H1 (cell line): ENCODE measurements around the gene CHSY3. TPM values are rescaled to one million over a fixed set of nuclear protein-coding genes. Genes with fewer than 3 reads are reported as not detected.

Experiments used
- CTCF ChIA-PET: fragments of 300-600 bp; sonication (Branson Sonifier 250); formaldehyde crosslinking; loops from one replicate; lab custom pipeline; 2021; ENCODE audit not compliant: partially characterized antibody; lab: Charles Lee
- POLR2A ChIA-PET: fragments of 300-600 bp; sonication (Branson Sonifier 250); formaldehyde crosslinking; loops from one replicate; lab custom pipeline; 2021; ENCODE audit warnings: inconsistent platforms; ENCODE audit not compliant: partially characterized antibody; lab: Charles Lee
- DNase-seq, 2 experiments: peaks; one replicate each; pipeline versions ENCODE4 v3.0.0 to v3.0.0-alpha.2; 2010 to 2022; ENCODE audit warnings: low spot score in 2 of 2, low read depth in 1 of 2, mixed read lengths in 1 of 2
- FAIRE-seq: peaks from 2 replicates; lab custom pipeline; 2011; peaks lifted over from hg19 to GRCh38; lab: Jason Lieb, UNC
- H2AFZ ChIP-seq: 2 replicates; pipeline ENCODE4 v1.8.1; 2012; ENCODE audit warnings: low read length, inconsistent platforms
- H2AK5ac ChIP-seq: 2 replicates; pipeline ENCODE4 v1.6.1; 2013; ENCODE audit warnings: low read depth, low read length
- H2BK120ac ChIP-seq: replicated peaks from 2 replicates; pipeline ENCODE3; 2013; ENCODE audit warnings: low read depth, low read length, inconsistent platforms
- H2BK12ac ChIP-seq: 2 replicates; pipeline ENCODE4 v1.6.1; 2013; ENCODE audit warnings: low read depth, low read length
- H2BK15ac ChIP-seq: 2 replicates; pipeline ENCODE4 v1.6.1; 2013; ENCODE audit warnings: low read length
- H2BK20ac ChIP-seq: 2 replicates; pipeline ENCODE4 v1.6.1; 2013; ENCODE audit warnings: low read length
- H2BK5ac ChIP-seq: 2 replicates; pipeline ENCODE4 v1.6.1; 2013; ENCODE audit warnings: low read depth, low read length
- H3K14ac ChIP-seq: 2 replicates; pipeline ENCODE4 v1.6.1; 2013; ENCODE audit warnings: inconsistent platforms; ENCODE audit not compliant: insufficient read length
- H3K18ac ChIP-seq: 2 replicates; pipeline ENCODE4 v1.6.1; 2013; ENCODE audit warnings: low read length; ENCODE audit errors: extremely low read depth
- H3K23ac ChIP-seq: 2 replicates; pipeline ENCODE4 v1.6.1; 2013; ENCODE audit warnings: inconsistent platforms; ENCODE audit not compliant: insufficient read length
- H3K23me2 ChIP-seq: 2 replicates; pipeline ENCODE4 v1.6.1; 2013; ENCODE audit warnings: low read depth, low read length
- H3K27ac ChIP-seq: 2 replicates; pipeline ENCODE4 v1.6.1; 2011; ENCODE audit warnings: low read depth, low read length, inconsistent platforms
- H3K27me3 ChIP-seq, 4 experiments: replicated peaks in 1 of 4; 1 replicate in 1 of 4; 2 replicates in 3 of 4; pipeline versions ENCODE4 v1.6.1 to v1.8.1; 2011 to 2013; ENCODE audit warnings: low read length in 3 of 4, mild to moderate bottlenecking in 3 of 4, inconsistent platforms in 2 of 4, mixed read lengths in 2 of 4, moderate library complexity in 1 of 4; ENCODE audit not compliant: control insufficient read depth in 3 of 4, insufficient read depth in 3 of 4; ENCODE audit errors: extremely low read depth in 1 of 4
- H3K36me3 ChIP-seq, 4 experiments: 2 replicates each; pipeline versions ENCODE4 v1.6.1 to v1.8.1; 2011 to 2013; ENCODE audit warnings: mild to moderate bottlenecking in 4 of 4, low read length in 3 of 4, moderate library complexity in 2 of 4, control low read depth in 1 of 4, inconsistent platforms in 1 of 4; ENCODE audit not compliant: insufficient read depth in 4 of 4, control insufficient read depth in 2 of 4
- H3K4ac ChIP-seq: replicated peaks from 2 replicates; pipeline ENCODE3; 2013; ENCODE audit warnings: low read length, low read depth, mixed read lengths, inconsistent platforms; ENCODE audit not compliant: insufficient read length
- H3K4me1 ChIP-seq, 4 experiments: replicated peaks in 1 of 4; 1 replicate in 1 of 4; 2 replicates in 3 of 4; pipeline versions ENCODE4 v1.6.1 to v1.8.1; 2011 to 2013; ENCODE audit warnings: low read length in 3 of 4, inconsistent platforms in 2 of 4, mixed read lengths in 1 of 4; ENCODE audit not compliant: insufficient read depth in 4 of 4, control insufficient read depth in 3 of 4
- H3K4me2 ChIP-seq, 2 experiments: 2 replicates each; pipeline versions ENCODE4 v1.6.1 to v1.8.1; 2011 to 2013; ENCODE audit warnings: low read depth in 2 of 2, low read length in 2 of 2, control low read depth in 1 of 2, inconsistent platforms in 1 of 2, mild to moderate bottlenecking in 1 of 2; ENCODE audit not compliant: insufficient read depth in 1 of 2
- H3K4me3 ChIP-seq, 4 experiments: fragments of 200-600, 300-600 bp in 1 of 4; sonication (generic), shearing (Covaris generic), sonication (Bioruptor Twin) in 1 of 4; 2 replicates each; pipeline versions ENCODE4 v1.5.1 to v1.8.1; 2011 to 2016; ENCODE audit warnings: low read length in 4 of 4, low read depth in 3 of 4, control low read depth in 2 of 4, inconsistent platforms in 2 of 4, mild to moderate bottlenecking in 2 of 4, mixed read lengths in 1 of 4, moderate library complexity in 1 of 4; ENCODE audit not compliant: insufficient read depth in 2 of 4; ENCODE audit errors: extremely low read depth in 1 of 4
- H3K56ac ChIP-seq: replicated peaks from 2 replicates; pipeline ENCODE3; 2013; ENCODE audit warnings: low read depth, mild to moderate bottlenecking, mixed read lengths, low read length, inconsistent platforms; ENCODE audit not compliant: insufficient read length
- H3K79me1 ChIP-seq: 2 replicates; pipeline ENCODE4 v1.6.1; 2013; ENCODE audit warnings: low read depth, low read length, control low read depth
- H3K79me2 ChIP-seq, 2 experiments: 2 replicates each; pipeline versions ENCODE4 v1.6.1 to v1.8.1; 2012 to 2013; ENCODE audit warnings: low read length in 2 of 2, mild to moderate bottlenecking in 2 of 2, inconsistent platforms in 1 of 2; ENCODE audit not compliant: insufficient read depth in 2 of 2, control insufficient read depth in 1 of 2
- H3K9ac ChIP-seq, 4 experiments: replicated peaks in 1 of 4; 1 replicate in 1 of 4; 2 replicates in 3 of 4; pipeline versions ENCODE4 v1.6.1 to v1.8.1; 2011 to 2013; ENCODE audit warnings: low read depth in 3 of 4, low read length in 3 of 4, control low read depth in 2 of 4, mild to moderate bottlenecking in 2 of 4, moderate library complexity in 2 of 4, inconsistent platforms in 1 of 4; ENCODE audit errors: extremely low read depth in 1 of 4
- H3K9me3 ChIP-seq, 2 experiments: 2 replicates each; pipeline versions ENCODE4 v1.6.1 to v1.8.1; 2012 to 2013; ENCODE audit warnings: mild to moderate bottlenecking in 2 of 2, moderate library complexity in 2 of 2, control low read depth in 1 of 2, inconsistent platforms in 1 of 2, low read depth in 1 of 2, low read length in 1 of 2, mixed read lengths in 1 of 2; ENCODE audit not compliant: insufficient read depth in 2 of 2
- H4K20me1 ChIP-seq, 2 experiments: replicated peaks in 1 of 2; 2 replicates each; pipeline versions ENCODE3 to v1.8.1; 2011 to 2013; ENCODE audit warnings: inconsistent platforms in 2 of 2, low read length in 2 of 2, mild to moderate bottlenecking in 1 of 2; ENCODE audit not compliant: insufficient read depth in 2 of 2, control insufficient read depth in 1 of 2
- H4K5ac ChIP-seq: 2 replicates; pipeline ENCODE4 v1.6.1; 2013; ENCODE audit warnings: low read length, low read depth, mixed read lengths, inconsistent platforms; ENCODE audit not compliant: insufficient read length
- H4K8ac ChIP-seq: 2 replicates; pipeline ENCODE4 v1.8.0; 2013; ENCODE audit warnings: mild to moderate bottlenecking, moderate library complexity, low read length, inconsistent platforms; ENCODE audit not compliant: insufficient read depth; ENCODE audit errors: extremely low read depth
- H4K91ac ChIP-seq: replicated peaks from 2 replicates; pipeline ENCODE3; 2013; ENCODE audit warnings: low read length, mixed read lengths, inconsistent platforms; ENCODE audit not compliant: insufficient read length
- GTF2F1 ChIP-seq: IDR thresholded peaks from 2 replicates; pipeline ENCODE4 v1.6.1; 2012; ENCODE audit warnings: low read depth, low read length, improper control_type of control experiment, borderline replicate concordance
- WGBS, 2 experiments: shearing (Covaris generic) in 1 of 2; methylation state at CpG; one replicate each; pipeline versions ENCODE4 v1.1.6 to v1.1.7; 2013 to 2015; ENCODE audit warnings: low lambda C conversion rate in 2 of 2, mixed read lengths in 2 of 2, inconsistent platforms in 1 of 2, low coverage in 1 of 2, missing lambda C conversion rate in 1 of 2; ENCODE audit not compliant: insufficient replicate concordance in 2 of 2, insufficient coverage in 1 of 2, insufficient read length in 1 of 2; ENCODE audit errors: extremely low coverage in 1 of 2, missing lambda C conversion rate in 1 of 2; 5-methylcytosine and 5-hydroxymethylcytosine counted together
- polyA plus RNA-seq, 7 experiments: library from polyadenylated mRNA; depleted of rRNA in 3 of 7; stranded (reverse) in 5 of 7; unstranded in 2 of 7; fragments of >200 nt in 5 of 7; fragments of 200-250 nt in 2 of 7; gene quantifications; 1 replicate in 5 of 7; 2 replicates in 1 of 7; 4 replicates in 1 of 7; pipeline versions ENCODE4 v1.2.1 to v1.2.3, GENCODE V29; 2011 to 2013; ENCODE audit warnings: missing spikeins in 2 of 7, mixed read lengths in 2 of 7
- total RNA-seq: library from RNA; stranded (reverse); fragmentation: NEBNext Ultra II Directional; extraction: Animal tissue kit (Norgen Biotek cat#: 25700); gene quantifications from 2 replicates; pipeline ENCODE4 v1.2.1, GENCODE V29; 2021

Gene CHSY3
- total and polyA plus RNA-seq, 2 of the 8 experiments (the other 6 are each of a cell fraction or from before 2014, with no cell fraction given), result 0.24 to 1.8 TPM

DNA sequence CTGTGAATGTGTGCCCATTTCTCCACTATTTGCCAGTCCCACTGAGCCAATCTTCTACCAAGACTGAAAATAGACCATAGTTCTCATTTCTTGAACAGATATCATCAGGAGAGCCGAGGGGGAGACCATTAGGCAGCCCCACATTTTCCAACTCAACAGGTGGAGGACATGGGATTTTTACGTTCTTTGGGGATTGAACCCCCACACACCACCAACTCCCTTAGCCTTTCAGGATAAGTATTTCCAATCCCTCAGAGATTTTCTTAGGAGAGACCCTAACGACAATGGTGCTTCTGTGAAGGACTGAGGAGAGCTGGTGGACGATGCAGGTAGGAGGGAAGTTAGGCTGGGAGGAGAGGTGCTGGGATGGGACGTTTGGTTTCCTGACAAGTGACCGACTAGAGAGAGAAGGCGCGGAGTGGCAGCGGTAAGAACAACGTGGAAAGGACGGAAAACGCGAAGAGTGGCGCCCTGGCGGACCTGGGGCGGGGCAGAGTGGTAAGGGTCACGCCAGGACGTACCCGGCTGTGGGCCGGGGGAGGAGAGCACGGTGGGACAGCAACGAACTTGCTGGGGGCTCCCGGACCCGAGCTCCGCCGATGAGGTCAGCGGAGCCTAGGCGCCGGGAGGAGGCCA, 681 bp upstream of the CHSY3 start:
- no peak overlapping the region for H3K56ac ChIP-seq
- H3K4me1 ChIP-seq, result peaks cover 0 to 12% (median 4%) of the 10 kb centered on the region in 4 experiments; a peak in 6 of 7 replicates
- no peak overlapping the region for H3K27ac ChIP-seq
- peak overlapping the region; percentile 30 for H4K5ac ChIP-seq
- H2AFZ ChIP-seq, result peak overlapping the region; percentile 60
- peak overlapping the region; percentile 61 to 80 (median 73) for H3K4me3 ChIP-seq
- H3K79me2 ChIP-seq, result no peaks in the 10 kb centered on the region
- no peak overlapping the region for H3K23ac ChIP-seq
- H2BK12ac ChIP-seq, result peak overlapping the region; percentile 84; the same call in 1 of the 2 replicates
- no peak overlapping the region for H2AK5ac ChIP-seq
- H2BK20ac ChIP-seq, result no peak overlapping the region
- H2BK5ac ChIP-seq, result no peak overlapping the region
- H3K36me3 ChIP-seq, result no peaks in the 10 kb centered on the region
- H3K9ac ChIP-seq, result peak overlapping the region in 1 of 4 experiments; percentile 71; a peak in 2 of 7 replicates
- H3K4ac ChIP-seq, result no peak overlapping the region
- peak overlapping the region; percentile 88; the same call in 1 of the 2 replicates for H2BK15ac ChIP-seq
- peak overlapping the region; percentile 63; the same call in 1 of the 2 replicates for H4K8ac ChIP-seq
- CTCF ChIA-PET, result interaction anchor here (1.1 kb wide), 1 partner anchor 238 kb away, joined by 3 read pairs; no protein-coding TSS in a partner anchor
- H3K27me3 ChIP-seq, result peaks cover 1 to 39% (median 28%) of the 10 kb centered on the region in 4 experiments
- no peaks in the 10 kb centered on the region for H3K79me1 ChIP-seq
- WGBS, 2 experiments, result 6% methylated on average over 29 of the region's 29 CpGs; no CpG with 5 or more reads in 1 of the 2 experiments
- POLR2A ChIA-PET, result interaction anchor here (0.6 kb wide), 1 partner anchor 446 kb away, joined by 3 read pairs; no protein-coding TSS in a partner anchor
- H3K4me2 ChIP-seq, result peak overlapping the region; percentile 99 to 100
- peak overlapping the region; percentile 95 for H3K18ac ChIP-seq
- FAIRE-seq (no peak), DNase-seq (peak in 1 of 2 experiments; percentile 67)
- H4K20me1 ChIP-seq, result no peaks in the 10 kb centered on the region
- H4K91ac ChIP-seq, result peak overlapping the region; percentile 69
- H2BK120ac ChIP-seq, result no peak overlapping the region
- peaks cover 25% of the 10 kb centered on the region for H3K23me2 ChIP-seq
- no peak overlapping the region for H3K14ac ChIP-seq
- H3K9me3 ChIP-seq, result no peaks in the 10 kb centered on the region
- no peak for TF ChIP-seq GTF2F1
